ENCODE data around the gene NBAS.
"Not testable (repeated sequence)": the region's sequence is repeated elsewhere in the genome, so short reads cannot be mapped to it uniquely, and the experiment has no call there.

The NBAS gene

DNA sequence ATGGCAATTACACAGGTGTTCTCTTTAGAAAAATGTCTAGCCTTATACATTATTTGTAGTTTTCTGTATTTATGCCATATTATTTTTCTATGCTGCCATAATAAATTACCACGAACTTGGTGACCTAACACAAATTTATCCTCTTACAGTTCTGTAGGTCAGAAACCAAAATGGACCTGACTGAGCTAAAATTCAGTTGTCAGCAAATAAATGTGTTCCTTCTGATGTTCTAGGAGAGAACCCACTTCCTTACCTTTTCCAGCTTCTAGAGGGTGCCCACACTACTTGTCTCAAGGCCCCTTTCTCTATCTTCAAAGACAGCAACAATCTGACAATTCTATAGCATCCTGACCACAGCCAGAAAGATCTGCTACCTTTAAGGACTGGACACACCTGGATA is 153.5 kb downstream of the NBAS start:
- no peak for DNase-seq
- POLR2A ChIA-PET = interaction anchor here (0.6 kb wide), 1 partner anchor 90 kb away, joined by 3 read pairs; no protein-coding TSS in a partner anchor
- Histone ChIP-seq H3K27me3 (replicated peaks in 2 of 5; ENCODE audit: control insufficient read depth in 4 of 5, insufficient read depth in 5 of 5, low read length in 4 of 5) (no peaks in the 10 kb centered on the region), H3K9me3 (ENCODE audit: control extremely low read depth in 1 of 5, control insufficient read depth in 4 of 5, insufficient read depth in 2 of 5, low read depth in 1 of 5, low read length in 4 of 5) (peaks cover 0 to 2% (median 0%) of the 10 kb centered on the region in 5 experiments), H3K27ac (ENCODE audit: insufficient read depth in 1 of 2, low read depth in 1 of 2, low read length in 2 of 2, poor library complexity in 1 of 2, severe bottlenecking in 2 of 2) (no peak overlapping the region), H3K4me3 (ENCODE audit: control insufficient read depth in 1 of 7, extremely low read depth in 1 of 7, insufficient read depth in 4 of 7, low read depth in 2 of 7, low read length in 6 of 7) (no peak overlapping the region), H3K4me1 (ENCODE audit: control extremely low read depth in 1 of 4, control insufficient read depth in 4 of 4, insufficient read depth in 4 of 4, low read length in 3 of 4) (no peaks in the 10 kb centered on the region), H3K36me3 (ENCODE audit: control insufficient read depth in 4 of 4, insufficient read depth in 4 of 4, low read length in 3 of 4) (peaks cover 0 to 18% (median 10%) of the 10 kb centered on the region in 4 experiments)
- no CpG with 5 or more reads among the region's 1 CpG for WGBS (ENCODE audit: insufficient coverage)
- CTCF ChIA-PET = no interaction called here

GRCh38 chr2:15404511-15404910 is 156.6 kb downstream of the NBAS start:
- 97% methylated on average over 5 of the region's 9 CpGs for WGBS (ENCODE audit: insufficient coverage)
- CTCF ChIA-PET = not testable (repeated sequence)

DNA sequence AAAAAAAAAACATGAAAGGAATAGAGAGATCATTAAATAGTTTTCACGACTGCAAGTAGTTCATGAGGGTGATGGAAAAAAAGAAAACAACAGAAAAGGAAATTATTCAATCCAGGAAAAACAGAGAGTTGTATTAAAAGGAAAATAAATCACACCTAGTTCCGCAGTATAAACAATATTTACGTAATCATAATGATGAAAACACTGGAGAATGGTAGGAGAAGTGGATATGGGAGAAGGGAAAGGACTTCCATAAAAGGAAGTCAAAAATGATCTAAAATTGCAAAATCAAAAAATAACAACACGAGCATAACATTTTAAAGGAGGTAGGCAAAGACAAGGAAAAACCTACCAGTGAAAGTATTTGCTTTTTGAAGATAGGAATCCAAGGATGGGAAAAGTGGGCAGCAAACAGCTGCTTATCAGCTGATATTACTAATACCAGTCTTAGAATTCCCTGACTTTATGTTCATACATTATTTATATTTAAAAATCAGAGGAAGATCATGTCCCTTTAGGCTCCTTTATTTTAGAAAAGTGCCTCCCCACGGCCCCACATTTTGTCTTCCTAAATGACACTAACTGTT is 160.8 kb downstream of the NBAS start:
- no peak overlapping the region for H3K27ac ChIP-seq (ENCODE audit: insufficient read depth in 1 of 2, low read depth in 1 of 2, low read length in 2 of 2, poor library complexity in 1 of 2, severe bottlenecking in 2 of 2)
- peaks cover 0 to 4% (median 0%) of the 10 kb centered on the region in 5 experiments for H3K9me3 ChIP-seq (ENCODE audit: control extremely low read depth in 1 of 5, control insufficient read depth in 4 of 5, insufficient read depth in 2 of 5, low read depth in 1 of 5, low read length in 4 of 5)
- no peaks in the 10 kb centered on the region for H3K27me3 ChIP-seq (replicated peaks in 2 of 5; ENCODE audit: control insufficient read depth in 4 of 5, insufficient read depth in 5 of 5, low read length in 4 of 5)
- DNase-seq = no peak
- no peaks in the 10 kb centered on the region for H3K4me1 ChIP-seq (ENCODE audit: control extremely low read depth in 1 of 4, control insufficient read depth in 4 of 4, insufficient read depth in 4 of 4, low read length in 3 of 4)
- CTCF ChIA-PET = no interaction called here
- 71% methylated on average over 1 of the region's 5 CpGs for WGBS (ENCODE audit: insufficient coverage)
- POLR2A ChIA-PET = no interaction called here
- H3K36me3 ChIP-seq (ENCODE audit: control insufficient read depth in 4 of 4, insufficient read depth in 4 of 4, low read length in 3 of 4) = peaks cover 5 to 10% (median 7%) of the 10 kb centered on the region in 4 experiments
- no peak overlapping the region for H3K4me3 ChIP-seq (ENCODE audit: control insufficient read depth in 1 of 7, extremely low read depth in 1 of 7, insufficient read depth in 4 of 7, low read depth in 2 of 7, low read length in 6 of 7)

More at GRCh38 chr2:15404511-15404910, 156.6 kb downstream of the NBAS start:
- H3K4me3 ChIP-seq (ENCODE audit: control insufficient read depth in 1 of 7, extremely low read depth in 1 of 7, insufficient read depth in 4 of 7, low read depth in 2 of 7, low read length in 6 of 7); H3K4me1 ChIP-seq (ENCODE audit: control extremely low read depth in 1 of 4, control insufficient read depth in 4 of 4, insufficient read depth in 4 of 4, low read length in 3 of 4); POLR2A ChIA-PET; DNase-seq; H3K9me3 ChIP-seq (ENCODE audit: control extremely low read depth in 1 of 5, control insufficient read depth in 4 of 5, insufficient read depth in 2 of 5, low read depth in 1 of 5, low read length in 4 of 5); H3K27me3 ChIP-seq (replicated peaks in 2 of 5; ENCODE audit: control insufficient read depth in 4 of 5, insufficient read depth in 5 of 5, low read length in 4 of 5); H3K36me3 ChIP-seq (ENCODE audit: control insufficient read depth in 4 of 4, insufficient read depth in 4 of 4, low read length in 3 of 4); H3K27ac ChIP-seq (ENCODE audit: insufficient read depth in 1 of 2, low read depth in 1 of 2, low read length in 2 of 2, poor library complexity in 1 of 2, severe bottlenecking in 2 of 2): not testable (repeated sequence)

GRCh38 chr2:15399241-15399640 is 161.9 kb downstream of the NBAS start:
- H3K4me1 ChIP-seq (ENCODE audit: control extremely low read depth in 1 of 4, control insufficient read depth in 4 of 4, insufficient read depth in 4 of 4, low read length in 3 of 4) = no peaks in the 10 kb centered on the region
- ChIA-PET CTCF (no interaction called here), POLR2A (no interaction called here)

DNA sequence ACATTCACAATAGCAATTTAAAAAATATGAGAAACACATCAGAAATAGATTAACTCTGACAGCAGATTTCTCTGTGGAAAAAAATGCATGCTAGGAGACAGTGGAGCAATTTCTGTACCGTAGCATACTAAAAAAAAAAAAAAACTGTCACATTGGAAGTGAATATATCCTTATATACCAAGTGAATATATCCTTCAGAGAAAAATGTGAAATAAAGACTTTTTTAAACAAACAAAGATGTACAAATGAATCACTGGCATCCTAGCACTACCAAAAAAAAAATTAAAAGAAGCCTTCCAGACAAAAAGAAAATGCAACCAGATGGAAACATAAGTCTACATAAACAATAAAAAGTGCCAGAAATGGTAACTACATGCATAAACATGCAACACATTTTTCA is 169.4 kb downstream of the NBAS start:
- WGBS (ENCODE audit: insufficient coverage) = no CpG with 5 or more reads among the region's 1 CpG
- POLR2A ChIA-PET = no interaction called here

More at GRCh38 chr2:15399241-15399640, 161.9 kb downstream of the NBAS start:
- Histone ChIP-seq H3K36me3 (ENCODE audit: control insufficient read depth in 4 of 4, insufficient read depth in 4 of 4, low read length in 3 of 4) (peaks cover 2 to 10% (median 9%) of the 10 kb centered on the region in 4 experiments), H3K9me3 (ENCODE audit: control extremely low read depth in 1 of 5, control insufficient read depth in 4 of 5, insufficient read depth in 2 of 5, low read depth in 1 of 5, low read length in 4 of 5) (peaks cover 0 to 4% (median 0%) of the 10 kb centered on the region in 5 experiments), H3K27ac (ENCODE audit: insufficient read depth in 1 of 2, low read depth in 1 of 2, low read length in 2 of 2, poor library complexity in 1 of 2, severe bottlenecking in 2 of 2) (no peak overlapping the region), H3K27me3 (replicated peaks in 2 of 5; ENCODE audit: control insufficient read depth in 4 of 5, insufficient read depth in 5 of 5, low read length in 4 of 5) (no peaks in the 10 kb centered on the region), H3K4me3 (ENCODE audit: control insufficient read depth in 1 of 7, extremely low read depth in 1 of 7, insufficient read depth in 4 of 7, low read depth in 2 of 7, low read length in 6 of 7) (no peak overlapping the region)
- DNase-seq = no peak
- no CpG with 5 or more reads among the region's 1 CpG for WGBS (ENCODE audit: insufficient coverage)

DNA sequence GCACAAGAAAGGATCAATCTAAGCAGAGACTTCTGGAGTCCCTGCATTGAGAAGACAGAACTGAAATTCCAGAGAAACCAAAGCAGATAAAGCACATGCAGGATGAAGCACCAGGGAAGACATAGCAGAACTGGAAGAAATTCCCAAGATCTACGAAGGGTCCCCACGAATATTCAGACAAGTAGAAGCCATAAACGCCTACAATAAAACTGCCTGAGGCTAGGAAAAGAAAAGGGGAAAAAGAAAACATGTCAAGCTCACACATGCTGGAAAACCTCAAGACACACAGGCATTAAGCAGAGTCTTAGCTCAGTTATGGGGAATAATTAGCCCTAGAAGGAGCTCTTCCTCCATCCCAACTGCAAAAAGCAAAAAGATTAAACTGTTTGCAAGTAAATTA is 171.2 kb downstream of the NBAS start:
- H3K36me3 ChIP-seq (ENCODE audit: control insufficient read depth in 4 of 4, insufficient read depth in 4 of 4, low read length in 3 of 4) = peaks cover 7 to 18% (median 10%) of the 10 kb centered on the region in 4 experiments
- no peaks in the 10 kb centered on the region for H3K27me3 ChIP-seq (replicated peaks in 2 of 5; ENCODE audit: control insufficient read depth in 4 of 5, insufficient read depth in 5 of 5, low read length in 4 of 5)
- H3K4me3 ChIP-seq (ENCODE audit: control insufficient read depth in 1 of 7, extremely low read depth in 1 of 7, insufficient read depth in 4 of 7, low read depth in 2 of 7, low read length in 6 of 7) = no peak overlapping the region
- peaks cover 0 to 2% (median 0%) of the 10 kb centered on the region in 5 experiments for H3K9me3 ChIP-seq (ENCODE audit: control extremely low read depth in 1 of 5, control insufficient read depth in 4 of 5, insufficient read depth in 2 of 5, low read depth in 1 of 5, low read length in 4 of 5)
- no peaks in the 10 kb centered on the region for H3K4me1 ChIP-seq (ENCODE audit: control extremely low read depth in 1 of 4, control insufficient read depth in 4 of 4, insufficient read depth in 4 of 4, low read length in 3 of 4)
- H3K27ac ChIP-seq (ENCODE audit: insufficient read depth in 1 of 2, low read depth in 1 of 2, low read length in 2 of 2, poor library complexity in 1 of 2, severe bottlenecking in 2 of 2) = no peak overlapping the region
- POLR2A ChIA-PET = no interaction called here
- DNase-seq = no peak
- CTCF ChIA-PET = no interaction called here
- WGBS (ENCODE audit: insufficient coverage) = 100% methylated on average over 3 of the region's 3 CpGs

More for the DNA sequence above, 169.4 kb downstream of the NBAS start:
- Histone ChIP-seq H3K4me3 (ENCODE audit: control insufficient read depth in 1 of 7, extremely low read depth in 1 of 7, insufficient read depth in 4 of 7, low read depth in 2 of 7, low read length in 6 of 7) (no peak overlapping the region), H3K9me3 (ENCODE audit: control extremely low read depth in 1 of 5, control insufficient read depth in 4 of 5, insufficient read depth in 2 of 5, low read depth in 1 of 5, low read length in 4 of 5) (peaks cover 0 to 2% (median 0%) of the 10 kb centered on the region in 5 experiments), H3K4me1 (ENCODE audit: control extremely low read depth in 1 of 4, control insufficient read depth in 4 of 4, insufficient read depth in 4 of 4, low read length in 3 of 4) (no peaks in the 10 kb centered on the region), H3K27me3 (replicated peaks in 2 of 5; ENCODE audit: control insufficient read depth in 4 of 5, insufficient read depth in 5 of 5, low read length in 4 of 5) (no peaks in the 10 kb centered on the region), H3K27ac (ENCODE audit: insufficient read depth in 1 of 2, low read depth in 1 of 2, low read length in 2 of 2, poor library complexity in 1 of 2, severe bottlenecking in 2 of 2) (no peak overlapping the region), H3K36me3 (ENCODE audit: control insufficient read depth in 4 of 4, insufficient read depth in 4 of 4, low read length in 3 of 4) (peaks cover 7 to 15% (median 13%) of the 10 kb centered on the region in 4 experiments)
- CTCF ChIA-PET = no interaction called here
- no peak for DNase-seq

DNA sequence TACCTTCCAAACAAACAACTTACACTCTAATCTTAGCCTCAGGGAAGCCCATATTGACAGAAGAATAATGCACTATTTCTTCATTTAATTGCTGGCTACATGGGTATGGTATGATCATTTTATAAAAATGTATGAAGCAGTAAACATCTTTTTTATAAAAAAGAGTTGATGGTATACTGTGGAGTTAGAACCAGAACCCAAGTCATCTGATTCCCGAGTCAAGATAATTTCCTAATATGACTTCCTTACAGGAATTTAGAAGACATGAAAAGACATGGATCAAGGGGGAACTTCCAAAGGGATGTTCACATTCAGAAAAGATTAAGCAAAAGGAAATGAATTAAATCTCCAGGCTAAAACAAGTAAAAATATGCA is 171.8 kb downstream of the NBAS start:
- whole genome bisulfite sequencing (ENCODE audit: insufficient coverage) = no CpG with 5 or more reads among the region's 1 CpG
- Histone ChIP-seq H3K4me1 (ENCODE audit: control extremely low read depth in 1 of 4, control insufficient read depth in 4 of 4, insufficient read depth in 4 of 4, low read length in 3 of 4) (no peaks in the 10 kb centered on the region), H3K4me3 (ENCODE audit: control insufficient read depth in 1 of 7, extremely low read depth in 1 of 7, insufficient read depth in 4 of 7, low read depth in 2 of 7, low read length in 6 of 7) (no peak overlapping the region), H3K9me3 (ENCODE audit: control extremely low read depth in 1 of 5, control insufficient read depth in 4 of 5, insufficient read depth in 2 of 5, low read depth in 1 of 5, low read length in 4 of 5) (peaks cover 0 to 2% (median 0%) of the 10 kb centered on the region in 5 experiments), H3K27me3 (replicated peaks in 2 of 5; ENCODE audit: control insufficient read depth in 4 of 5, insufficient read depth in 5 of 5, low read length in 4 of 5) (no peaks in the 10 kb centered on the region), H3K27ac (ENCODE audit: insufficient read depth in 1 of 2, low read depth in 1 of 2, low read length in 2 of 2, poor library complexity in 1 of 2, severe bottlenecking in 2 of 2) (no peak overlapping the region), H3K36me3 (ENCODE audit: control insufficient read depth in 4 of 4, insufficient read depth in 4 of 4, low read length in 3 of 4) (peaks cover 7 to 18% (median 10%) of the 10 kb centered on the region in 4 experiments)
- ChIA-PET POLR2A (no interaction called here), CTCF (no interaction called here)
- no peak for DNase-seq

All from common myeloid progenitor, CD34-positive (primary cell).